ENCODE measurements around the gene LYPLAL1. TPM values are rescaled to one million over a fixed set of nuclear protein-coding genes. Genes with fewer than 3 reads are reported as not detected.

LYPLAL1 gene
- total and polyA plus RNA-seq, 2 of the 13 experiments (the other 11 are each of a cell fraction or from before 2014, with no cell fraction given): 17.0 to 31.6 TPM

DNA sequence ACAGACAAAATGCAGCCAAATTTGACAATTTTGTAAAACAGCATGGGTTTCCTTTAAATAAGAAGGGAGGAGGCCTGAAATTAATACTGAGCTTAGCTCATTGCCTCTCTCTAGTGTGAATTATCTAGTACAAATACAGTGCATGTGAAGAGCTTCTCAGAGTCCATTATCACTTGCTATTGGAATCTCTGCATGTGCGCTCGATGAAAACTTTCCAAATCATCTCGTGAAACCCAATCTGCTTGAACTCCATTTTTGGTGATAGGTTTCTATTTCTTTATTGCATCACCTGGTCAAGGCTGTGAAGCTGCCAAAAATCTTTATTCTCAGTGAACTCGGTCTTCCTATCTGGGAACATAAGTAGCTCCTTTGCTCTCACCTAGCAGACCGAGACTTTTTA is 49.5 kb upstream of the LYPLAL1 start:
- in situ Hi-C loops (cut with HindIII; ENCODE audit: extremely low pct_ligation_motif_present, low pct_unique_long_range_greater_than_20kb): no loop called here
- H3K9me3 ChIP-seq (ENCODE audit: low read length): no peaks in the 10 kb centered on the region
- H3K36me3 ChIP-seq (replicated peaks in 1 of 2; ENCODE audit: control insufficient read depth in 1 of 2, insufficient read depth in 2 of 2, low read length in 2 of 2): no peaks in the 10 kb centered on the region
- no peak overlapping the region for H3K27ac ChIP-seq (ENCODE audit: extremely low read length, insufficient read depth, low read length)
- H4K20me1 ChIP-seq (ENCODE audit: insufficient read depth, low read length): no peaks in the 10 kb centered on the region
- no peak for FAIRE-seq
- H3K4me1 ChIP-seq (ENCODE audit: insufficient read depth, low read length): no peaks in the 10 kb centered on the region
- ChIA-PET POLR2A (no interaction called here), CTCF (ENCODE audit: low intra/inter-chr PET ratio, low total read pairs) (no interaction called here)
- no peak for TF ChIP-seq SPEN (CRISPR knock-in tag; IDR thresholded peaks at IDR 0.05; ENCODE audit: low read depth)
- TF ChIP-seq, protein P1, sequence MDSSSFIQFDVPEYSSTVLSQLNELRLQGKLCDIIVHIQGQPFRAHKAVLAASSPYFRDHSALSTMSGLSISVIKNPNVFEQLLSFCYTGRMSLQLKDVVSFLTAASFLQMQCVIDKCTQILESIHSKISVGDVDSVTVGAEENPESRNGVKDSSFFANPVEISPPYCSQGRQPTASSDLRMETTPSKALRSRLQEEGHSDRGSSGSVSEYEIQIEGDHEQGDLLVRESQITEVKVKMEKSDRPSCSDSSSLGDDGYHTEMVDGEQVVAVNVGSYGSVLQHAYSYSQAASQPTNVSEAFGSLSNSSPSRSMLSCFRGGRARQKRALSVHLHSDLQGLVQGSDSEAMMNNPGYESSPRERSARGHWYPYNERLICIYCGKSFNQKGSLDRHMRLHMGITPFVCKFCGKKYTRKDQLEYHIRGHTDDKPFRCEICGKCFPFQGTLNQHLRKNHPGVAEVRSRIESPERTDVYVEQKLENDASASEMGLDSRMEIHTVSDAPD (CRISPR knock-in tag; IDR thresholded peaks at IDR 0.05): no peak
- no peak for TF ChIP-seq REXO4 (CRISPR knock-in tag; IDR thresholded peaks at IDR 0.05; ENCODE audit: borderline replicate concordance)
- TF ChIP-seq ATF7-NPFF (CRISPR knock-in tag; IDR thresholded peaks at IDR 0.05; ENCODE audit: low read depth): no peak
- TF ChIP-seq, protein P2, sequence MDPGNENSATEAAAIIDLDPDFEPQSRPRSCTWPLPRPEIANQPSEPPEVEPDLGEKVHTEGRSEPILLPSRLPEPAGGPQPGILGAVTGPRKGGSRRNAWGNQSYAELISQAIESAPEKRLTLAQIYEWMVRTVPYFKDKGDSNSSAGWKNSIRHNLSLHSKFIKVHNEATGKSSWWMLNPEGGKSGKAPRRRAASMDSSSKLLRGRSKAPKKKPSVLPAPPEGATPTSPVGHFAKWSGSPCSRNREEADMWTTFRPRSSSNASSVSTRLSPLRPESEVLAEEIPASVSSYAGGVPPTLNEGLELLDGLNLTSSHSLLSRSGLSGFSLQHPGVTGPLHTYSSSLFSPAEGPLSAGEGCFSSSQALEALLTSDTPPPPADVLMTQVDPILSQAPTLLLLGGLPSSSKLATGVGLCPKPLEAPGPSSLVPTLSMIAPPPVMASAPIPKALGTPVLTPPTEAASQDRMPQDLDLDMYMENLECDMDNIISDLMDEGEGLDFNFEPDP (CRISPR knock-in tag; conservative IDR thresholded peaks at IDR 0.05): no peak
- TF ChIP-seq, protein P3, sequence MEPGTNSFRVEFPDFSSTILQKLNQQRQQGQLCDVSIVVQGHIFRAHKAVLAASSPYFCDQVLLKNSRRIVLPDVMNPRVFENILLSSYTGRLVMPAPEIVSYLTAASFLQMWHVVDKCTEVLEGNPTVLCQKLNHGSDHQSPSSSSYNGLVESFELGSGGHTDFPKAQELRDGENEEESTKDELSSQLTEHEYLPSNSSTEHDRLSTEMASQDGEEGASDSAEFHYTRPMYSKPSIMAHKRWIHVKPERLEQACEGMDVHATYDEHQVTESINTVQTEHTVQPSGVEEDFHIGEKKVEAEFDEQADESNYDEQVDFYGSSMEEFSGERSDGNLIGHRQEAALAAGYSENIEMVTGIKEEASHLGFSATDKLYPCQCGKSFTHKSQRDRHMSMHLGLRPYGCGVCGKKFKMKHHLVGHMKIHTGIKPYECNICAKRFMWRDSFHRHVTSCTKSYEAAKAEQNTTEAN (CRISPR knock-in tag; conservative IDR thresholded peaks at IDR 0.05): no peak
- TF ChIP-seq ZNF121 (CRISPR knock-in tag; IDR thresholded peaks at IDR 0.05): no peak
- TF ChIP-seq CHD4 (IDR thresholded peaks at IDR 0.05; ENCODE audit: borderline replicate concordance, low read length): no peak
- TF ChIP-seq, protein P4, sequence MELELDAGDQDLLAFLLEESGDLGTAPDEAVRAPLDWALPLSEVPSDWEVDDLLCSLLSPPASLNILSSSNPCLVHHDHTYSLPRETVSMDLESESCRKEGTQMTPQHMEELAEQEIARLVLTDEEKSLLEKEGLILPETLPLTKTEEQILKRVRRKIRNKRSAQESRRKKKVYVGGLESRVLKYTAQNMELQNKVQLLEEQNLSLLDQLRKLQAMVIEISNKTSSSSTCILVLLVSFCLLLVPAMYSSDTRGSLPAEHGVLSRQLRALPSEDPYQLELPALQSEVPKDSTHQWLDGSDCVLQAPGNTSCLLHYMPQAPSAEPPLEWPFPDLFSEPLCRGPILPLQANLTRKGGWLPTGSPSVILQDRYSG (CRISPR knock-in tag; IDR thresholded peaks at IDR 0.05): no peak
- TF ChIP-seq SKI (IDR thresholded peaks at IDR 0.05; ENCODE audit: partially characterized antibody): no peak
- no peak for TF ChIP-seq NR3C1 (CRISPR knock-in tag; IDR thresholded peaks at IDR 0.05)
- no peak for TF ChIP-seq ZNF607 (CRISPR knock-in tag; IDR thresholded peaks at IDR 0.05; ENCODE audit: borderline replicate concordance)
- TF ChIP-seq MBD4 (IDR thresholded peaks at IDR 0.05; ENCODE audit: borderline replicate concordance, low read length): no peak
- H2AFZ ChIP-seq (ENCODE audit: low read length): no peak overlapping the region
- no peak overlapping the region for H3K9ac ChIP-seq (ENCODE audit: insufficient read depth, low read depth, low read length)
- no peak for DNase-seq (ENCODE audit: low spot score)
- ATAC-seq: no peak
- no TSS peak for BruUV-seq (replicated peaks)
- intact Hi-C loops (cut with micrococcal nuclease; ENCODE audit: unreplicated experiment): no loop called here
- H3K4me3 ChIP-seq (replicated peaks in 1 of 3; ENCODE audit: insufficient read depth in 1 of 3, low read depth in 2 of 3, low read length in 3 of 3): no peak overlapping the region
- H3K4me2 ChIP-seq (ENCODE audit: low read depth, low read length): no peak overlapping the region
- WGBS (ENCODE audit: low lambda C conversion rate): 33% methylated on average over 5 of the region's 5 CpGs
- H3K27me3 ChIP-seq (ENCODE audit: control insufficient read depth in 1 of 2, insufficient read depth in 2 of 2, low read length in 2 of 2): no peaks in the 10 kb centered on the region
- H3K79me2 ChIP-seq (ENCODE audit: insufficient read depth, low read length): no peaks in the 10 kb centered on the region
